HAP-1 (cell line): Measurements from ENCODE around the gene PIMREG.

ENCODE experiments used
- DNase-seq, 2 experiments: peaks; one replicate each; pipeline ENCODE4 v3.0.0-alpha.2; 2016 to 2020; ENCODE audit warnings: low spot score in 2 of 2
- H3K27me3 ChIP-seq: fragments of 250-450 bp; sonication (Bioruptor Pico); 2 replicates; pipeline ENCODE4 v1.5.1; 2020; ENCODE audit warnings: low read depth, mild to moderate bottlenecking, moderate library complexity
- H3K36me3 ChIP-seq: fragments of 250-450 bp; sonication (Bioruptor Pico); replicated peaks from 2 replicates; pipeline ENCODE4 v1.5.1; 2020; ENCODE audit warnings: mild to moderate bottlenecking
- H3K4me1 ChIP-seq: fragments of 250-450 bp; sonication (Bioruptor Pico); 2 replicates; pipeline ENCODE4 v1.5.1; 2020; ENCODE audit warnings: mild to moderate bottlenecking
- H3K4me3 ChIP-seq: fragments of 250-450 bp; sonication (Bioruptor Pico); 2 replicates; pipeline ENCODE4 v1.5.1; 2020; ENCODE audit warnings: mild to moderate bottlenecking, moderate library complexity
- H3K9me3 ChIP-seq: fragments of 250-450 bp; sonication (Bioruptor Pico); 2 replicates; pipeline ENCODE4 v1.5.1; 2020; ENCODE audit warnings: mild to moderate bottlenecking, moderate library complexity
- in situ Hi-C: fragments of 300-500 bp; cut with MboI; formaldehyde crosslinking; loops from 3 replicates; pipeline ENCODE4 v1.14.3; 2020; ENCODE audit warnings: low sequenced_read_pairs, inconsistent platforms, mixed read lengths

Gene PIMREG

GRCh38 chr17:6471531-6472465, 27.5 kb downstream of the PIMREG start:
- no peak overlapping the region for H3K4me3 ChIP-seq
- peak; percentile 35 to 69 for DNase-seq
- peaks cover 7% of the 10 kb centered on the region for H3K4me1 ChIP-seq
- H3K9me3 ChIP-seq: no peaks in the 10 kb centered on the region
- no peaks in the 10 kb centered on the region for H3K36me3 ChIP-seq
- H3K27me3 ChIP-seq: no peaks in the 10 kb centered on the region
- in situ Hi-C loops: loop anchor here (25.0 kb wide), 1 partner anchor 1484 kb away; the partner anchor contains the start of genes CAMTA2, INCA1 and KIF1C

GRCh38 chr17:6472517-6472916, 28.3 kb downstream of the PIMREG start:
- no peaks in the 10 kb centered on the region for H3K36me3 ChIP-seq
- DNase-seq: no peak
- no peak overlapping the region for H3K4me3 ChIP-seq
- peaks cover 7% of the 10 kb centered on the region for H3K4me1 ChIP-seq
- H3K27me3 ChIP-seq: no peaks in the 10 kb centered on the region
- in situ Hi-C loops: loop anchor here (25.0 kb wide), 1 partner anchor 1485 kb away; the partner anchor contains the start of genes CAMTA2, INCA1 and KIF1C
- H3K9me3 ChIP-seq: no peaks in the 10 kb centered on the region

- in situ Hi-C loops: loop anchor here (25.0 kb wide), 1 partner anchor 1486 kb away; the partner anchor contains the start of genes CAMTA2, INCA1 and KIF1C
- DNase-seq: peak; percentile 64 to 85
- H3K36me3 ChIP-seq: no peaks in the 10 kb centered on the region
- no peaks in the 10 kb centered on the region for H3K27me3 ChIP-seq
- H3K9me3 ChIP-seq: no peaks in the 10 kb centered on the region
- peaks cover 7% of the 10 kb centered on the region for H3K4me1 ChIP-seq
- no peak overlapping the region for H3K4me3 ChIP-seq
Measured at GRCh38 chr17:6473128-6473767, 29.0 kb downstream of the PIMREG start.

GRCh38 chr17:6474376-6474775, 30.1 kb downstream of the PIMREG start:
- Histone ChIP-seq H3K9me3 (no peaks in the 10 kb centered on the region), H3K4me3 (no peak overlapping the region), H3K4me1 (peaks cover 7% of the 10 kb centered on the region), H3K36me3 (no peaks in the 10 kb centered on the region), H3K27me3 (no peaks in the 10 kb centered on the region)
- DNase-seq: no peak
- in situ Hi-C loops: loop anchor here (25.0 kb wide), 1 partner anchor 1487 kb away; the partner anchor contains the start of genes CAMTA2, INCA1 and KIF1C

- Histone ChIP-seq H3K4me1 (peaks cover 7% of the 10 kb centered on the region), H3K27me3 (no peaks in the 10 kb centered on the region), H3K9me3 (no peaks in the 10 kb centered on the region), H3K4me3 (no peak overlapping the region), H3K36me3 (no peaks in the 10 kb centered on the region)
- DNase-seq: no peak
- in situ Hi-C loops: loop anchor here (25.0 kb wide), 1 partner anchor 1488 kb away; the partner anchor contains the start of genes CAMTA2, INCA1 and KIF1C
Measured at GRCh38 chr17:6474906-6475305, 30.7 kb downstream of the PIMREG start.

- in situ Hi-C loops: no loop called here
- peaks cover 7% of the 10 kb centered on the region for H3K4me1 ChIP-seq
- DNase-seq: no peak
- no peaks in the 10 kb centered on the region for H3K27me3 ChIP-seq
- H3K9me3 ChIP-seq: no peaks in the 10 kb centered on the region
- H3K36me3 ChIP-seq: no peaks in the 10 kb centered on the region
- H3K4me3 ChIP-seq: no peak overlapping the region
Measured at GRCh38 chr17:6475411-6475810, 31.2 kb downstream of the PIMREG start.

- no peak overlapping the region for H3K4me3 ChIP-seq
- in situ Hi-C loops: no loop called here
Measured at GRCh38 chr17:6476076-6476809, 32.0 kb downstream of the PIMREG start.

GRCh38 chr17:6476810-6477179, 32.5 kb downstream of the PIMREG start:
- peaks cover 3% of the 10 kb centered on the region for H3K4me1 ChIP-seq
- no peaks in the 10 kb centered on the region for H3K27me3 ChIP-seq
- H3K9me3 ChIP-seq: no peaks in the 10 kb centered on the region
- H3K36me3 ChIP-seq: no peaks in the 10 kb centered on the region
- H3K4me3 ChIP-seq: no peak overlapping the region
- no peak for DNase-seq
- in situ Hi-C loops: no loop called here

More at GRCh38 chr17:6476076-6476809, 32.0 kb downstream of the PIMREG start:
- Histone ChIP-seq H3K9me3 (no peaks in the 10 kb centered on the region), H3K36me3 (no peaks in the 10 kb centered on the region), H3K4me1 (peaks cover 7% of the 10 kb centered on the region), H3K27me3 (no peaks in the 10 kb centered on the region)
- no peak for DNase-seq

- no peak for DNase-seq
- in situ Hi-C loops: no loop called here
- H3K9me3 ChIP-seq: no peaks in the 10 kb centered on the region
- H3K36me3 ChIP-seq: no peaks in the 10 kb centered on the region
- H3K4me1 ChIP-seq: no peaks in the 10 kb centered on the region
- H3K27me3 ChIP-seq: no peaks in the 10 kb centered on the region
- H3K4me3 ChIP-seq: no peak overlapping the region
Measured at GRCh38 chr17:6477831-6478383, 33.7 kb downstream of the PIMREG start.

GRCh38 chr17:6478486-6478885, 34.2 kb downstream of the PIMREG start:
- Histone ChIP-seq H3K27me3 (no peaks in the 10 kb centered on the region), H3K4me1 (no peaks in the 10 kb centered on the region), H3K9me3 (no peaks in the 10 kb centered on the region), H3K36me3 (no peaks in the 10 kb centered on the region), H3K4me3 (no peak overlapping the region)
- DNase-seq: no peak
- in situ Hi-C loops: no loop called here

GRCh38 chr17:6479622-6480302, 35.5 kb downstream of the PIMREG start:
- Histone ChIP-seq H3K36me3 (no peaks in the 10 kb centered on the region), H3K9me3 (no peaks in the 10 kb centered on the region), H3K27me3 (no peaks in the 10 kb centered on the region), H3K4me3 (no peak overlapping the region), H3K4me1 (no peaks in the 10 kb centered on the region)
- in situ Hi-C loops: no loop called here
- DNase-seq: no peak

- H3K27me3 ChIP-seq: no peaks in the 10 kb centered on the region
- H3K36me3 ChIP-seq: no peaks in the 10 kb centered on the region
- in situ Hi-C loops: no loop called here
- DNase-seq: no peak
- no peak overlapping the region for H3K4me3 ChIP-seq
- no peaks in the 10 kb centered on the region for H3K4me1 ChIP-seq
- H3K9me3 ChIP-seq: no peaks in the 10 kb centered on the region
Measured at GRCh38 chr17:6480303-6480675, 36.0 kb downstream of the PIMREG start.

- Histone ChIP-seq H3K4me1 (no peaks in the 10 kb centered on the region), H3K9me3 (no peaks in the 10 kb centered on the region), H3K4me3 (no peak overlapping the region), H3K27me3 (no peaks in the 10 kb centered on the region), H3K36me3 (no peaks in the 10 kb centered on the region)
- DNase-seq: no peak
- in situ Hi-C loops: no loop called here
Measured at GRCh38 chr17:6482105-6482455, 37.8 kb downstream of the PIMREG start.
